AG04450 (cell line): ENCODE measurements around the gene EFCAB9. TPM values are rescaled to one million over a fixed set of nuclear protein-coding genes. Genes with fewer than 3 reads are reported as not detected.
A peak's percentile ranks its signal among the peaks of the same experiment; 100 is the strongest.

Experiments used
- CTCF ChIA-PET: fragments of 300-600, 350-600 bp; formaldehyde crosslinking; extraction: SDS; loops from one replicate; lab custom pipeline; 2022; ENCODE audit warnings: antibody characterized with exemption, inconsistent platforms; lab: Charles Lee
- POLR2A ChIA-PET: fragments of 350-600 bp; formaldehyde crosslinking; extraction: SDS; loops from one replicate; lab custom pipeline; 2021; ENCODE audit warnings: antibody characterized with exemption, inconsistent platforms; lab: Yijun Ruan, JAX
- DNase-seq: peaks from one replicate; pipeline ENCODE4 v3.0.0-alpha.2; 2011; ENCODE audit warnings: low read depth, low spot score
- H3K27ac ChIP-seq: one replicate; pipeline ENCODE4 v1.5.1; 2012; ENCODE audit warnings: low read depth, low read length, control low read depth
- H3K27me3 ChIP-seq: one replicate; pipeline ENCODE4 v1.6.0; 2012; ENCODE audit warnings: low read length; ENCODE audit not compliant: control insufficient read depth, insufficient read depth
- H3K4me3 ChIP-seq: 2 replicates; pipeline ENCODE4 v1.5.1; 2011; ENCODE audit warnings: mild to moderate bottlenecking, low read depth, low read length, control low read depth
- H3K9me3 ChIP-seq: 2 replicates; pipeline ENCODE4 v1.5.1; 2012; ENCODE audit warnings: low read length; ENCODE audit not compliant: control insufficient read depth, insufficient read depth
- polyA plus RNA-seq: library from polyadenylated mRNA; depleted of rRNA; stranded (reverse); fragments of >200 nt; gene quantifications from 2 replicates; pipeline ENCODE4 v1.2.3, GENCODE V29; 2011
- TF ChIP-seq, protein P1 (sequence below): IDR thresholded peaks from 2 replicates; pipeline ENCODE4 v1.5.1; 2011; ENCODE audit warnings: low read depth, low read length, control low read depth, inconsistent platforms

EFCAB9 gene
- polyA plus RNA-seq, 1 experiment, result not detected

DNA sequence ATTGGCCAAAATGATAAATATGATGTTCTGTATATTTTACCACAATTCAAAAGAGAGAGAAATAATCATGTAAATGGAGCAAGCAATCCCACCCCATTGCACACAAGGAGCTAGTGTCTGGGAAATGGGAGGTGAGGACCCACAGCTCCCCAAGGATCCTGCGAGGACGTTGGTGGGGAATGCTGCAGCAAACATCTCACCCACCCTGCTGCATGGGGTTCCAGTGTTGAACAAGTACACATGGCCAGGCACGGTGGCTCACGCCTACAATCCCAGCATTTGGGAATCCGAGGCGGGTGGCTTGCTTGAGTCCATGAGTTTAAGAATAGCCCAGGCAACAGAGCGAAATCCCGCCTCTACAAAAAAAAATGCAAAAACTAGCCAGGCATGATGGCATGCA, 35.0 kb upstream of the EFCAB9 start:
- H3K4me3 ChIP-seq, result no peak overlapping the region
- ChIA-PET POLR2A (no interaction called here), CTCF (no interaction called here)
- TF ChIP-seq, protein P1, sequence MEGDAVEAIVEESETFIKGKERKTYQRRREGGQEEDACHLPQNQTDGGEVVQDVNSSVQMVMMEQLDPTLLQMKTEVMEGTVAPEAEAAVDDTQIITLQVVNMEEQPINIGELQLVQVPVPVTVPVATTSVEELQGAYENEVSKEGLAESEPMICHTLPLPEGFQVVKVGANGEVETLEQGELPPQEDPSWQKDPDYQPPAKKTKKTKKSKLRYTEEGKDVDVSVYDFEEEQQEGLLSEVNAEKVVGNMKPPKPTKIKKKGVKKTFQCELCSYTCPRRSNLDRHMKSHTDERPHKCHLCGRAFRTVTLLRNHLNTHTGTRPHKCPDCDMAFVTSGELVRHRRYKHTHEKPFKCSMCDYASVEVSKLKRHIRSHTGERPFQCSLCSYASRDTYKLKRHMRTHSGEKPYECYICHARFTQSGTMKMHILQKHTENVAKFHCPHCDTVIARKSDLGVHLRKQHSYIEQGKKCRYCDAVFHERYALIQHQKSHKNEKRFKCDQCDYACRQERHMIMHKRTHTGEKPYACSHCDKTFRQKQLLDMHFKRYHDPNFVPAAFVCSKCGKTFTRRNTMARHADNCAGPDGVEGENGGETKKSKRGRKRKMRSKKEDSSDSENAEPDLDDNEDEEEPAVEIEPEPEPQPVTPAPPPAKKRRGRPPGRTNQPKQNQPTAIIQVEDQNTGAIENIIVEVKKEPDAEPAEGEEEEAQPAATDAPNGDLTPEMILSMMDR, result no peak
- H3K27ac ChIP-seq, result no peak overlapping the region
- no peak for DNase-seq
- no peaks in the 10 kb centered on the region for H3K9me3 ChIP-seq
- no peaks in the 10 kb centered on the region for H3K27me3 ChIP-seq

DNA sequence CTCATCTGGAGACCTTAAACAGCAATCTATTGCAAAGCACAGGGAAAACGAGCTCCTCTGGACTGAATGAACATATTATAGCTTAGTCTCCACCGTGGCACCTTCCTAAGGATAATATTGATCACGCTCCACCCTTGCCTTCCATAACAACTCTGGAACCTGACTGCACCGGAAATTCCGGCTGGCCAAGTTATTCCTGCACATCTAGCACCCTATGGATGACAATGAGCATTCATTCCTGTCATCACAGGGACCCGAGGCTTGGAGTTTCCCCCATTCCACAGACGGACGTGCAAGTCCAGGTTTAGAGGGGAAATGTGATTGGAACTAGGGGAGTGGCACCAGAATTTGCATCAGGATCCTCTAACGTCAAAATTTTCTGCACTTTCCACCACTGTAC, 33.5 kb upstream of the EFCAB9 start:
- CTCF ChIA-PET, result interaction anchor here (1.0 kb wide), 1 partner anchor 28 kb away, joined by 3 read pairs; no protein-coding TSS in a partner anchor
- TF ChIP-seq, protein P1, result no peak
- Histone ChIP-seq H3K9me3 (no peaks in the 10 kb centered on the region), H3K27me3 (no peaks in the 10 kb centered on the region), H3K27ac (no peak overlapping the region), H3K4me3 (no peak overlapping the region)
- POLR2A ChIA-PET, result no interaction called here
- DNase-seq, result no peak

DNA sequence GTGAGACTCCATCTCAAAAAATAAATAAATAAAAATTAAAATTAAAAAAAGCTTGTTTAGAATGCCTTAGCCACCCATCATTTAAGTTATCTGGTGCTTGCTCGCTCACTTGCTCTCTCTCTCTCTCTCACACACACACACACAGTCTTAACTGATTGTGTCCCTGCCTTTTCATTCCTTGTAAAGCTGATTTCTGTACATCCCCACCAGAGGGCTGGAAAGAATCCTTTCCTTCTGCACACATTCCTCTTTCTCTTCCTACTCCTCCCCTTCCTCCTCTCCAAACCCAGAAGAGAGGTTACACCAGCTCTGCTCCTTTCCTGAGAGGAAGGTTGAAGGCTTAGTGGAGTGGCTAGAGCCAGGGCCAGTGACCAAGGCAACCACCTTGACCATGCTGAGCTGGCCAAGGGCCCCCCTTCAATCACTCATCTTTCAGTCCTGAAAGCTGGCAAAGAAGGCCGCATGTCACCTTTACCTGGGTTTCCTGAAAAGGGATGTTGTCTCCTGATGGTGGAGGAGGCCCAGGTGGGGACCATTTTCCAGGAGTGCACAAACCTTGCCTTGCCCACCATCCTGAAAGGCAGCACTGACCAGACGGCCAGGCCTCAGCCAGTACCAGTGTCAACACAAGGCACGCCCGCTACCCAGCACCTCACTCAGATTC, 31.5 kb upstream of the EFCAB9 start:
- Histone ChIP-seq H3K4me3 (no peak overlapping the region), H3K27ac (no peak overlapping the region), H3K27me3 (no peaks in the 10 kb centered on the region), H3K9me3 (no peaks in the 10 kb centered on the region)
- CTCF ChIA-PET, result interaction anchor here (0.7 to 1.4 kb wide), 4 partner anchors 9 to 131 kb away, joined by 3 to 4 read pairs (median 4); partner anchors contain the start of gene STK10
- POLR2A ChIA-PET, result interaction anchor here (0.5 kb wide), 1 partner anchor 146 kb away, joined by 3 read pairs; no protein-coding TSS in a partner anchor
- TF ChIP-seq, protein P1, result peak; percentile 37
- no peak for DNase-seq

DNA sequence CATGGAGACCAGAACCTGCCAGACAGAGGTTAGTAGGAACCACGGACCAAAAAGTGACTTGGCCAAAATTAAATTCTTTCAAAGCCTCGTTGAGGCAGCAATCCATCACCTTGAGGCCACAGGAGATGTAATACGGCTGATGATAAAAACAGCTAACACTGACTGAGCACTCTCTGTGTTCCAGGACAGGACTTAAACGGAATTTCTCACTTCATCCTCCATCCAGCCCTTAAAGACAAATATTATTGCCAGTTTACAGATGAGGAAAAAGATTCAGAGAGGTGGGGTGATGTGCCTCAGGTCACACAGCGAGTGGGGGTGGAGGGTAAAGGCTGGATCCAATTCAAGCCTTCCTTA, 31.0 kb upstream of the EFCAB9 start:
- no peak overlapping the region for H3K27ac ChIP-seq
- no peaks in the 10 kb centered on the region for H3K9me3 ChIP-seq
- no peaks in the 10 kb centered on the region for H3K27me3 ChIP-seq
- H3K4me3 ChIP-seq, result no peak overlapping the region
- CTCF ChIA-PET, result no interaction called here
- POLR2A ChIA-PET, result interaction anchor here (0.5 kb wide), 1 partner anchor 146 kb away, joined by 3 read pairs; no protein-coding TSS in a partner anchor
- TF ChIP-seq, protein P1, result no peak
- DNase-seq, result no peak

DNA sequence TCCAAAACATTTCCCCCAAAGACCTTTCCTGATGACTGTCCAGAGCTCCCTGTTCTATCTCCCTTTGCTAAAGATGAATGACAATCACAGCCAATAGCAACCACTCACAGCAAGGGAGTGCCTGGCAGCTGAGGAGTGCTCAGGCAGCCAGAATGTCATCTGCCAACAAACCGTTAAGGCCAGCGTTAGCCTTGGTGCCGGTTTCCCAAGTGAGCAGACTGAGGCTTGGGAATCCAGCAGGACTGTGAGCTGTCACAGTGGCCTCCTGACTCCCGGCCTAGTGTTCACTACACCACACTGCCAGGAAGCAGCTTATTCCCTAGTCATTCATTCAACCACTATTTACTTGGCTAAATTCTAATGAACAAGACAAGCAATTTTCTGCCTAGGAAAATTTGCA, 30.6 kb upstream of the EFCAB9 start:
- H3K4me3 ChIP-seq, result no peak overlapping the region
- ChIA-PET POLR2A (no interaction called here), CTCF (interaction anchor here (2.2 kb wide), 1 partner anchor 25 kb away, joined by 15 read pairs; the partner anchor contains the start of gene STK10)
- DNase-seq, result no peak
- TF ChIP-seq, protein P1, result no peak
- H3K27me3 ChIP-seq, result no peaks in the 10 kb centered on the region
- H3K27ac ChIP-seq, result no peak overlapping the region
- H3K9me3 ChIP-seq, result no peaks in the 10 kb centered on the region
